SKM-1 treated with dmso at 0.1 percent for 144 hours (cell line): ENCODE measurements around the gene WWOX.

ENCODE experiments used
- DNase-seq: peaks from one replicate; lab custom pipeline; 2025; ENCODE audit not compliant: unreplicated experiment; lab: John Stamatoyannopoulos, UW

Gene WWOX

DNA sequence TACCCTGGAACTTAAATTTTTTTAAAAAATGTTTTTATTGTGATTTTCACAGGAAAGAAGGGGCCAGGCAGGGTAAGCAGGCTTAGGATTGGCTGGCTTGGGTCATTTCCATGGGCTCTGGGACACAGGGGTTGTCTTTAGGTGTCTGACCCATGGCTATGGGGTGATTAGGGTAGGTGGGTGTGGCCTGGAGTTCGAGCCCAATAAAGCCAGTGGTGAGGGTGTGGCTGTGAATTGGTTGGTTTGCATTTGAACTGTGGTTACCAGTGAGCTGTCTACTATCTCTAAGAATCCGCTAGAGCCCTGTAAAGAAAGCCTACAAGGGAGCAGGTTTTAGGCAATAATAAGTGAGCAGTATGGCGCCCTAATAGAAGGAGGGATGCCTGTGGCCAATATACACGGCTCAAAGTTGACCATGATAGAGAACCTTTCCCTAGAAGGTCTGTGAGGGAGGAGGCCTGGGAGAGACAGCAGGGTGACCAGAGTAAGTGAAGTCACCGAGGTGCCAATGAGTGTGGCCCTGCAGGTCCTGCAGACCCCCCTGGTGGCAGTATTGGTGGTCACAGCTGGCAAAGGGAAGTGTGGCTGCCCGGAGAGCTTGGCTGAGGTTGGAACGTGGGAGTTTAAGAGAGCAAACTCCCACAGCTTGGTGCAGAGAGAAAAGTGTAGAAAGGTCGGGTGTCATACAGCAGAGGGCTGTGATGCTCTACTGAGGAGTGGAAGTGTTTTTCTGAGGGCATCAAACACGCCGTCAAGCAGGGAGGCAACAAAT is 454.0 kb downstream of the WWOX start:
- DNase-seq = no peak

DNA sequence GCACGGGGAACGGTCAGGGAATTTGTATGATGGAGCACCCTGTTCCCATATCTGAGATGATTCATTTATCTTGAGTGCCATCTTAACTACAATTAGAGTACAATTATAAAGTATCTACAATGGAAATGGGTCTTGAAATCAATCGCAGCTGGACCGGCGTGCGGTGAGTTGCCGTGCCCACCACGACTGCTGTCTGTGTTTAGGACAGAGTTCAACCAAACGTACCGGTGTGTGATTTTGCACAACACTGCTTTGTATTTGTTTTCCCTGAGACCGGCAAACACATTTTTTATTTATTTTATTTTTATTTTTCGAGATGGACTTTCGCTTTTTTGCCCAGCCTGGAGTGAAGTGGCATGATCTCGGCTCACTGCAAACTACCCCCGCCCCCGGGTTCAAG is 457.0 kb downstream of the WWOX start:
- DNase-seq = no peak

DNA sequence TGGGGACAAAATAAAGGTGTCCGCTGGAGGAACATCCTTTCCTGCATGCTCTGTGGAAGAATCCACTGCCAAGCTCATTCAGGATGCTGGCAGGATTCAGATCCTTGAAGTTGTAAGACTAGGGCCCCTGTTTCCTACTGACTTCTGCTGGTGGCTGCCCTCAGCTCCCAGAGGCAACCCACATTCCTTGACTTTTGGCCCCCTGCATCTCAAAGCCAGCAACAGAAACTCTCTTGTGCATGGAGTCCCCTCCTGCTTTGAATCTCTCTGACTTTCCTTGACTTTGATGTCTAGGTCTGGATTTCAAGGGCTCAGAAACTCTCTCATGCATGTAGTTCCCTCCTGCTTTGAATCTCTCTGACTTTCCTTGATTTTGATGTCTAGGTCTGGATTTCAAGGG is 461.5 kb downstream of the WWOX start:
- DNase-seq = no peak

- DNase-seq = no peak
Observed at GRCh38 chr16:78562111-78562510, 462.7 kb downstream of the WWOX start.

DNA sequence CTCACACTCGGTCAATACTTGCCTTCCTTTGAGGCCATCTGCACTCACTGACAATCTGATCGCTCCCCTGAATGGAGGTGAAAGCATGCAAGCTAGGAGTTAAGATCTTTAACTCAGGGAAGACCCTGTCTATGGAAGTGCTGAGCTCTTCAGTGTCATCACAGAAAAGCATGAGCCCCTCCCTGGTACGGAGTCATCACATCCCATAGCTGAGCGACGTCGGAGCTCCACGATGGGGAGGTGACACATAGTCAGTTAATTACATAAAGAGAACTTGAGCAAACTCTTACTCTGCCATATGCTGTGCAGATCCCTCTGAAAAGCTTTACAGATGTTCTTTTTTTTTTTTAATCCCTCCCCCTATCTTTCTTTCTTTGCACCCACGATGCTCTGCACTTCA is 463.2 kb downstream of the WWOX start:
- no peak for DNase-seq

GRCh38 chr16:78563905-78564304 is 464.5 kb downstream of the WWOX start:
- no peak for DNase-seq

- DNase-seq = peak; percentile 46
Observed at GRCh38 chr16:78566397-78567073, 467.1 kb downstream of the WWOX start.

DNA sequence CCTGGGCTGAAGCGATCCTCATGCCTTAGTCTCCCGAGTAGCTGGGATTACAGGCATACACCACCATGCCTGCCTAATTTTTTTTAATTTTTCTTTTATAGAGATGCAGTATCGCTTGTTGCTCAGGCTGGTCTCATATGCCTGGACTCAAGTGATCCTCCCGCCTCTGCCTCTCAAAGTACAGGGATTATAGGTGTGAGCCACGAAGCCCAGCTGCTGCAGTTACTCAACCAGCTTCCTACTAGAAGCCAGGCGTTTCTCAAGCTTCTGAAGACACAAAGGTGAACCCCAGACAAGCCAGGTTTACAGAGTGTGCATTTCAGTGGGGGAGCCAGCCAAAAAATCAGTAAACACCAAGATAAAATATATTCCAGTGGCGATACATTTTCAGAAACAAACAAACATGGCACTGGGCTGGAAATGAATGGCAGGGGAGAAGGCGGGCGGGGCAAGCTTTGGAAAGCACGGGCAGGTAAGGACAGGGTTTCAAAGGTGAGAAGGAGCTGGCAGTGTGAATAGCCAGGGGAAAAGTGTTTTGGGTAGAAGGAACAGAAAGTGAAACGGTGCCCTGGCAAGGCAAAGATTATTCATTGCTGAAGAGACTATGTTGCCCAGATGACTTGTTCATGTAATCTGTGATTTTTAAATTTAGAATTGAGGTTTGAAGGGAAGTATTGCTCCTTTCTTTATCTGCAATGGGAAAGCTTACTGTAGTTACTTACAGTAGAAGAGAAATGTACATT is 471.1 kb downstream of the WWOX start:
- DNase-seq = no peak

- DNase-seq = no peak
Observed at GRCh38 chr16:78571434-78571833, 472.0 kb downstream of the WWOX start.

- DNase-seq = no peak
Observed at GRCh38 chr16:78571898-78572358, 472.5 kb downstream of the WWOX start.

DNA sequence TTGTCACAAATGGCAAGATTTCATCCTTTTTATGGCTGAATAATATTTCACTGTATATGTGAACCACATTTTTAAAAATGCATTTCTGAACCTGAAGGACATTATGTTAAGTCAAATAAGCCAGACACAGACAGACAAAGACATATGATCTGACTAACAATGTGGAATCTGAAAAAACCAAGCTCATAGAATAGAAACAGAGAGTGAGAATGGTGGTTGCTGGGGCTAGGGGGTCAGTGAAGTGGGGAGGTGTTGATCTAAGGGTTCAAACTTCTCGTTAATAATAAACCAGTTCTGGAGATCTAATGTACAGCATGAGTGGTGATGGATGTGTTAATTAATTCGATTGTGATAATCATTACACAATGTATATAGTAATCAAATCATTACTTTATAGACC is 475.1 kb downstream of the WWOX start:
- DNase-seq = no peak

DNA sequence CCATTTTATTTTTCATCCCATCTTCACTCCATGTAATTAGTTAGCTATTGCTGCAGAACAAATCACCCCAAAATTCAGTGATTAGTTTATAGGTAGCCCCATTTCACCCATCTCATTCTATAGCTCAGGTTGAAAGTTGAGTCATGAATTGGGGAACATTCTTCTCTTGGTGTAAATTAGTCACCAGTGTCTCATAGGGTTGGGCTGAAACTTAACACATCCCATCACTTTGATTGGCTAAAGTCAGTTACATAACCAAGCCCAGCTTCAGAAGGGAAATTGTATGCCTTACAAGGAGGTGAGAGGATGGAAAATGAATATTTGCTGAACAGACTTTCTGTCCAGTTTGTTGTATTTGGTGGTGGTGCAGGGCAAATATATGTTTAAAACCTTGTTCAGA is 477.5 kb downstream of the WWOX start:
- no peak for DNase-seq

DNA sequence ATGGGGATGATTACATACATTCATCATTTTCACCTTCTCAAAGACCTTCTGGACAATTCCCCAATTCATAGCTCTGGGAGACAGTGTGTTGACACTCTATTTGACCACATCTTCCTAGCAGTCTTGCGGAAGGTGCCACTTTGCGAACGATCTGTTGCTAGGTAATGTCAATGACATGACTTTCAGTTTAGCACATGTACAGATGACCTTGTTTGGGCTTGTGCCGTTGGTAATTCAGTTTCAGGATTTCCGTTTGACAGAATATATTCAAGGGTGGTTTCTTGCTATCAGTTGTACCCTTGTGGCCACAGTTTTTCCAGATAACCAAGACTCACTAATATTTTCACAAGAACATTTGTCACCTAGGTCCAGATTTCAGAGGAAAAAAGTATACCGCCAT is 478.2 kb downstream of the WWOX start:
- no peak for DNase-seq

GRCh38 chr16:78579020-78579419 is 479.6 kb downstream of the WWOX start:
- DNase-seq = no peak

GRCh38 chr16:78583441-78583840 is 484.0 kb downstream of the WWOX start:
- DNase-seq = no peak

DNA sequence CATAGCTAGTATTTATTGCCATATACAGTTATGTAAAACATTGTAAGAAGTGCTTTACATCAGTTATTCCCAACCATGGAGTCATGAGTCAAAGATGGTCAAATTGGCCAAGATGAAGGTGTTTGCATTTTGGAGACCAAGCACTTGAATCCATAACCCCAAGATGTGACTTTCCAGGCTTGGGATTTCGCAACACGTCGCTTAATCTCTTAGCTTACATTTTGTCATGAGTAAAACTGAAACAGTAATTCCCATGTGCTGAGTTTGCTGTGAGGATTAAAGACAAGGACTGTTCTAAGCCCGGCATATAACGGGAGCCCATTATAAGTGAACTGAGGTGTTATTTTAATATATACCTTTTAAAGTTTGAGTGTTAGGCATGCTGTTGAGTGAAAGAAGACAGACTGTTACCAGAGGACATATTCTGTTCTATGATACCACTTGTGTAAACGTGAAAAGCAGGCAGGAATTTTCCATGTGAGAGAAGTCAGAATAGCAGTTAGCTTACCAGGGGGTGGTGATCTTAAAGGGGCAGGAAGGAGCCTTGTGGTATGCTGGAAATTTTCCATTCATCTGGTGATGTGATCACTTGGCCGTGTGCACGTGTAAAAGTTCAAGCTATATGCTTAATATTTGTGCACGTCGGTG is 484.9 kb downstream of the WWOX start:
- DNase-seq = no peak

GRCh38 chr16:78584991-78585390 is 485.5 kb downstream of the WWOX start:
- no peak for DNase-seq

- DNase-seq = no peak
Observed at GRCh38 chr16:78589331-78589730, 489.9 kb downstream of the WWOX start.

DNA sequence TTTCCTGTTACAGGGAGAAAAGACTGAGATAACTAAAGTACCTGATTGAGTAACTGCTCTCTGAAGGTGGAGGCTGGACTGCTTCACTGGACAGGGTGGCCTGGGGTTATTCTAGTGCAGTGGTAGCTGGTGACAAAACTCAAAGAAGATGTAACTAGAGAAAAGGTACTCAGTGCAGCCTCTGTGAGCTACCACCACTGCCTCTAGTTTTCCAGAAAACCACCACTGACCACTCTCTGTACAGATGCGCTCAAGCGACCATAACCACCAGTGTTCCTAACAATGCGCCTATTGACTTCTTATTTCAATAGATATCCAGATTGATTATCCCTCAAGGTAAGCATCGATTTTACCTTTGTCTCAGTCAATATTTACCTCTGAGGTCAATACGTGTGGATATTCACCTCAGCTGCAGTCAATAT is 492.2 kb downstream of the WWOX start:
- no peak for DNase-seq

DNA sequence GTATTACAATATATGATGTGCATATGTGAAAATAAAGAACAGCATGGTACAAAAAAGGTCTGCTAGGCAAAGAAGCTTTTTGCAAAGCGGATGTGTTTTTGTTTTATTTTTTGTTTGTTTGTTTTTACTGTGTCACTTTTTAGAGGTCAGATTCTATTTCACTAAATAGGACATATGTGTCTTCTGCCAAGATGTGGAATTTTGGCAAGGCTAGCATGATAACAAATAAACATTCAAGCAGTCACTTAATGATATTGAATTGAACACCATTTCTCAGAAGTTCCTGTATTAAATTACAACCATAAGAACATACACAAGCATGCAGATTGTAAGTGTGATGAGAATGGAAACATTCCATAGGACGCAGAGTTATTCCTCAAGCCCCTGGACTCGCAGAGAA is 492.7 kb downstream of the WWOX start:
- DNase-seq = no peak

DNA sequence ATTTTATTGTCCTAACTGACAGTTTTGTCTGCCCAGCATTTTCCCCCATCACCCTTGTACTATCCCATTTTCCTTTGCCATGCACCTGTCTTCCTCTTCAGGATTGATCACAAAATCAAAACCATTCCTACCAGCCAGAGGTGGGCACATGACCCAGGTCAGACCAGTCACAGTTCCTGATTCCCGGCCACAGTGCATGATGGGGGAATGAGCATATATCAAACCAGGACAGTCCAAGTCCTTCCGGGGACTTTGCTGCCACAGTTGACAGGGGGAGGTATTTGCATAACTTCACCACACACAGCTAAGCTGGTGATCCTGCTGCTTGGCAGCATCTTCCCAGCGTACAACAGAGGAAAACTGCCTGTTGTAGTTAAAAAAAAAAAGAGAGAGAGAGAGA is 493.9 kb downstream of the WWOX start:
- DNase-seq = no peak
